Measurements from ENCODE around the gene TTLL10.
A peak's percentile ranks its signal among the peaks of the same experiment; 100 is the strongest.

TTLL10 gene

DNA sequence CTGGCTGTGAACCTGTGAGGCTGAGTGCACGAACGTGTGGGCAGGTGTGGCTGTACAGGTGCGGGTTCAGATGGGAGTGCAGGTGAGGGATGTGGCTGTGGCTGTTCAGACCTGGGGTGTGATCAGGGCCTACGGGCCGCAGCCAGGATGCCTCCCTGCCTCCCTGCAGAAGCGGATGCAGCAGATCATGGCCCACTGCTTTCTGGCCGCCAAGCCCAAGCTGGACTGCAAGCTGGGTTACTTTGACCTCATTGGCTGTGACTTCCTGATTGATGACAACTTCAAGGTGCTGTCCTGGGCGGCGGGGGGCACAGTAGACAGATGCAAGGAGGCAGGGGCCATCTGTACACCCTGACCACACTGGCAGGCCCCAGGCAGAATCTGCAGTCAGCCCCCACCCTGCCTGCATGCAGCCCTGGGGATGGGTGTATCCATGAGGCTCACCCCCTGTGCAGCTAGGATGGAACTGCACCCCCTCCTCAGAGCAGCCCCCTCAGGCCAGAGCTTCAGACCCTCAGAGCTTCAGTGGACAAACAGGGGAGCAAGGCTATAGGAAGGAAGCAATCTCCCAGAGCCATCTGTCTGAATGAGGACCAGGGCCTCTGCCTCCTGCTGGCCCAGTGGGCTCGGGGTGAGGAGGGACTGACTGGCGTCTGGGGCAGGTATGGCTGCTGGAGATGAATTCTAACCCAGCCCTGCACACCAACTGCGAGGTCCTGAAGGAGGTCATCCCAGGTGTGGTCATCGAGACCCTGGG lies 22.9 kb downstream of the TTLL10 start:
- DNase-seq, result no peak

DNA sequence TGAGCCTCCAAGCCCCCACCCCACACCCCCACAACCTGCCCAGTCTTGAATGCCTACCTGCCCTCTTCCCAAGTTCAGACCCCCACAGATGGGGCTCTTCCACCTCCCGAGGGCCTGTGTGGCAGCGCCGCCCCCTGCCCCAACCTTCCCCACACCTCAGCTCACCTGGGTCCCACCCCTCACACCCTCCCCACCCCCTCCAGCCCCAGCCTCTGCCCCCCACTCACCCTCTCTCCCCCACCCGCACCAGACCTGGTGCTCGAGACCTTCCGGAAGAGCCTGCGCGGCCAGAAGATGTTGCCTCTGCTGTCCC lies 23.5 kb downstream of the TTLL10 start:
- no peak for DNase-seq

DNA sequence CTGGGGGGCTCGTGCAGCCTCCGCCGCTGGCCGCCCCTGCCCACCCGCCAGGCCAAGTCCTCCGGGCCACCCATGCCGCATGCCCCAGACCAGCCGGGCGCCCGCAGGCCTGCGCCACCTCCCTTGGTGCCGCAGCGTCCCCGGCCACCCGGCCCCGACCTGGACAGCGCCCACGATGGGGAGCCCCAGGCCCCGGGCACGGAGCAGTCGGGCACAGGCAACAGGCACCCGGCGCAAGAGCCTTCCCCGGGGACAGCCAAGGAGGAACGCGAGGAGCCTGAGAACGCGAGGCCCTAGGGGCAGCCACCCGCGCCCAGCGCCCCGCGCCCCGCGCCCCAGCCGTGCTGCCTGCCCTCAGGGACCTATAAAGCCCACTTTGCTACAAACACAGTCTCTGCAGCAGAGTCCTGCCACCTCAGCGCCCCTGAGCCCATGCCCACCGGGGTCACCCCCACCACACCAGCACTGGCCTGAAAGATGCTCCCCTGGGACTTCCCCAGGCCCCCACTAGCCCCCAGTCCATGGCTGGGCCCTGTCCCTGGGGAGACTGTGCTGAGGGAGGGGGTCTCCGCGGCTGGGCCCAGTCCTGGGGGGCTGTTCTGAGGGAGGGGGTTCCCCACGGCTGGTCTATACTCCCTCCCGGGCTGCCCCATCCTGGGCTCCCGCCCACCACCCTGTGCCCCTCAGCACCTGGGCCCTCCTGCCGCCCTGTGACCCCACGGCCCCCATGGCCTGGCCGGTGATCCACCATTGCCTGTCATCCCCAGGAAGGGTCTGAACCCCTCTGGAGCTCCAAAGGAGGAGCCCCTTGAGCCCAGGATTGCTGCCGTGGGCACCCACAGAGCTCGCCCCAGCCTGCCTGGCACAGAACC lies 24.1 kb downstream of the TTLL10 start:
- DNase-seq, result no peak

DNA sequence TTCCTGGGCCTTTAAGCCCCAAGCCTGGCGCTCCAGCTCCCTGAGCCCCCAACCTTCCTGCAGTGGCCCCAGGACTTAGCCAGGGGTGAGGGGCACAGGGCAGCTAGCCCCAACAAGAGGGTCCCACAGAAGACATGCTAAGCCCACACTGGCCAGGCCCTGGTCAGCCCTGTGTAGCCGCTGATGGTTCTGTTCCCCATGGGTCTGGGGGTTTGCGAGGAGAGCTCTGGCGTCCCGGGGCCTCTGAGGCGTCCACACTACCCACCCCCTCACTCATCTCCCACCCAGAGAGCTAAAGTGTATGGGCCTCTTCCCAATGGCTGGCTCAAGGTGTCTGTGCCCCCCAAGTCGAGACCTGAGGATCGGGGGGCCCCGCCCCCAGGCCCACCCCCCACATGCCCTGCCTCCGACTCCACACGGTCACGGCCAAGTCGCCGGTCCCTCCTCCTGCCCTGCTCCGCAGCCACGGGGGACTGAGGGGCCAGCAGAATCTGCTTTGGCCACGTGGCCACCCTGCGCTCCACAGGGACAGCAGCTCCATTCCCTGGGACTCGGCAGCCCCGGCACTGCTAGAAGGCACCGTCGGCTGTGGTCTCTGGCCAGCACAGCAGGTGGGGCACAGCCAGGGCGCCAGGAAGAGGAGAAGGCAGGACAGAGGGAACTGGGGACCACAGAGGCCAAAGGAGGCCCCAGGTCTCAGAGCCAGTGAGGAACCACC lies 24.9 kb downstream of the TTLL10 start:
- no peak for DNase-seq

DNA sequence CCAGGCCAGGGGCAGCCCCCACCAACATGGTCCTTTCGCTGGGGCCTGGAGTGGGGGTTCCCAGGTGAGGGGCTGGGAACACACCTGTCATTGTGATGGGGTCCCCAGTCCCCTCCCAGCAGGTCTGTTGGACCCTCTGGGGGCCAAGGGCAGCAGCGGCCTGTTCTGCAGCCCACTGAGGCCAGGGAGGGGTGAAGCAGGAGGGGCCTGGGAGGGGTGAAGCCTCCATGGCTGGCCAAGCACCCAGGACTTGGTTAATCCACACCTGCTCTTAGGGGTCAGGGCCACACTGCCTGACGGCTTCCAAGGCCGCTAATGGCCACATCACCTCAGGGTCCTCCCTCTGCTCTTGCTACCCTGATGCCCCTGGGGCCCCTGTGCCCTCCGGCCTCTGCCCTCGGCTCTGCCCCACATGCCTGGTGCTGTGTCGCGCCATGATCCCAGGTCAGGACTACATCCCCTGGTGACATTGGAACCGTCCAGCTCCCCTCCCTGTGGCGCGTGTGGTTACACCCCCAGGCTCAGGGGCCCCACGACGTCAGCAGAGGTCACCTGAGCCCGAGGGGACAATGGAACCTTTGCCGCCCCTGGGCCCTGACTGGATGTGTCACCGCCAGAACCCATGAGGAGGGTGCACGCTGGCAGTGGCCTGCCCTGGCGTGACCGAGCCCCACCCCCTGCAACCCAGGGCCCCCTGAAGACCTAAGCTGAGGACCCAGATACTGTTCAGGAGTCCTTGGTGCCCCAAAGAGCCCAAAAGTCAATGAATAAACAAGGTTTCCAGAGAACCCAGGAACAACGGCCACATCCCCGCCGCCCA lies 25.7 kb downstream of the TTLL10 start:
- DNase-seq, result no peak

DNA sequence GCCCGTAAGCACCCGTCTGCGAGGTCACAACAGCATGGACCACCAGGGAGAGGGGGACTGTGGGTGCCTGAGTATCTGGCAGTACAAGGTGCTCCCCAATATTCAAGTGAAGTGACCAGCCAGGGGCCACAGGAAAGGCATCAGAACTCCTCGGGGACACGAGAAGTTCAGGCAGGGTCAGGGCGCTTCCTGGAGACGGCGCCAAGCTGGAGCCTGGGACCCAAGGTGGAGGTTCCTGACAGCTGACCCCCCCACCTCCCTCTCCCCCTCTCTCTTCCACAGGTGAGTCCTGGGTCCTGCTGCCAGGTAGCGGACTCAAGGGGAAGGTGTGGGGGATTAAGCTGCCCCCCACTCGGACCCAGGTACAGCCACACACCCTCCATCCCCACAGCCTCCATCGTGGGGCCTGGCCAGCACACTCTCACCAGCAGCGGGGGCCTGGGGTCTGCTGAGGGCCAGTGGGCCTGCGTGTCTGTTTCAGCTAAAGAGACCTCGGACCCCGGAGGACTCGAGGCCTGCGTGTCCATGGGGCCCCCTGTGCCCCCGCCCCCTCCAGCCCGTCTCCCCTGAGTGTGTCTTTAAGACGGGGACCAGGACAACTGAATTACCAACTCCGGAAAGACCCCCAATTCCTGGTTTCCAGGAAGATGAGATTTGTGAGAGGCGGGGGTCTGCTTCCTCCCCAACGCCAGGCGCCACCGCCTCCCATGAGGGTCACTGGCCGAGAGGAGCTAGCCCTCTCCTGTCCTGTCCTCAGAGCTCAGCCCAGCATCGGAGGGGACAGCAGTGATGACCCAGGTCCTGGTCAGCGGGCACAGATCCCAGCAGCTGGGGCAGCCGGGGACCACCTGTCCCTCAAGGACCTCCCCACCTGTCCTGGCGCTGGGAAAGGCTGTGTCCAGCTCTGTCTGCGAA lies 26.5 kb downstream of the TTLL10 start:
- DNase-seq, result no peak

DNA sequence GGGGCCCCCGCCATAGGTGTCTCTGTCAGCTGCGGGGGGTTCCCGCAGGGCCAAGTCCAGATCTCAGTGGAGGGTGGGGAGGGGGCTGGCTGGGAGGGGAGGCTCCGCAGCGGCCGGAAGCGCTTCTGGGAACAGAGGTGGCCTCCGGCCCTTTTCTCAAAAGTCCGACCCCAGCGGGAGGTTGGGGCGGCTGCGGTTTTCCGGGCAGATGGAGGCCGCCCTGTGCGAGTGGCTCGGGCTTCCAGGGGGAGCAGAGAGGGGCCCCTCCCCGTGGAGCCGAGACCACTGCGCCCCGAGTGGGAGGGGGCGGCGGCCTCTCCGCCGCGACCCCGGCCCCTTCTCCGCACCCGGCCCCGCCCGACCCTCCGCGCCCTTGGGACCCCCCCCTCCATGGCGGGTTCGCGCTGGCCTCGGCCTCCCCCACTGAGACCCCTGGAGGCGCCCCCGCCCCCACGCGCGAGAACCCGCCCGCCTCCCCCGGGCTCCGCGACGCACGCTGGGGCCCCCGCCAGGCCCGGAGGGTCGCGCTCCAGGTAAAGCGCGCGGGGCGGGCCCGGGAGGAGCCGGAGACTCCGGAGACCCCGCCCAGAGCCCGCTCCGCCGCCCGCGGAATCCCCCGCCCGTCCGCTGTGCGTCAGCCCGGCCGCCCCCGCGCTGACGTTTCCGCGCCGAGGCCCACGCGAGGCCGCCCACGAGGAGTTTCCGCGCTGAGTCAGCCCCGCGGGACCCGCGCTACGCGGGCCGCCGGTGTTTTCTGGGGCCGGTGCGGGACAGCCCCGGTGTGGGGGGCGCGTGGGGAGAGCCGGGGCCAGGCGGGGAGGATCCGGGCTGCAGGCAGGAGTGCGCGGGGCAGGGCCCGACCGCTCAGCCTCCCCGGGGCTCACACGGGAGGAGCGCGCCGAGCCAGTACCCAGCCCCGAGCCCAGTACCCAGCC lies 27.5 kb downstream of the TTLL10 start:
- peak; percentile 88 for DNase-seq

DNA sequence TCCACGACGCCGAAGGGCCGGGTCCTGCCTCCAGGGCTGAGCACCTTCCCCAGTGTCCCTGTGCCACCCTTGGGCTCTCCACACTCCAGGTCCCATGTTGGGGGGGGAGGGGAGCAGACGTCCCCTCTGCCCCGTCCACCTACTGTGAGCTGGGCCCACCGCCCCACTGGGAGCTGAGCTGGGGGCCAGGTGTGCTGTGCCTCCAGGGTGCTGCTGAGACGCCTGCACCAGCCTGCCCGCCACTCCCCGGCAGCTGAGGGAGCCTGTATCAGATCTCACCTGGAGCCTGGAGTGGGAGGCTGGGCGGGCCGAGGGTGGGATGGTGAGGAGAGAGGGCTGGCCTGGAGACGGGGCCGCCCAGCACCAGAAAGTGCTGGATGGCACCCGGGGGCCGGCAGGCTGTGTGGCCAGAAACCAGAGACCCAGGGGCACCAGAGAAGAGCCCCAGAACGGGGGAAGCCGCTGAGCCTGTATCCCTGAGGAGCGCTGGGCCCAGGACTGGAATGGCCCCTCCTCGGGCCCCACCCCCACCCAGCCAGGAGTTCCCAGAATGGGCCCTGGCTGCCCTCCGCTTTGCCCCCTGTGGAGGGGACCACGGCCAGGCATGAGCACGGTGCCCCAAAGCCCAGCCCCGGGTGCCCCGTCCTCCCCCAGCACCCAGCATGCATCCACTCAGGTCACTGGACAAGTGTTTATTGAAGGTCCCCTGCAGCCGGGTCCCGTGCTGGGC lies 29.3 kb downstream of the TTLL10 start:
- DNase-seq, result no peak

DNA sequence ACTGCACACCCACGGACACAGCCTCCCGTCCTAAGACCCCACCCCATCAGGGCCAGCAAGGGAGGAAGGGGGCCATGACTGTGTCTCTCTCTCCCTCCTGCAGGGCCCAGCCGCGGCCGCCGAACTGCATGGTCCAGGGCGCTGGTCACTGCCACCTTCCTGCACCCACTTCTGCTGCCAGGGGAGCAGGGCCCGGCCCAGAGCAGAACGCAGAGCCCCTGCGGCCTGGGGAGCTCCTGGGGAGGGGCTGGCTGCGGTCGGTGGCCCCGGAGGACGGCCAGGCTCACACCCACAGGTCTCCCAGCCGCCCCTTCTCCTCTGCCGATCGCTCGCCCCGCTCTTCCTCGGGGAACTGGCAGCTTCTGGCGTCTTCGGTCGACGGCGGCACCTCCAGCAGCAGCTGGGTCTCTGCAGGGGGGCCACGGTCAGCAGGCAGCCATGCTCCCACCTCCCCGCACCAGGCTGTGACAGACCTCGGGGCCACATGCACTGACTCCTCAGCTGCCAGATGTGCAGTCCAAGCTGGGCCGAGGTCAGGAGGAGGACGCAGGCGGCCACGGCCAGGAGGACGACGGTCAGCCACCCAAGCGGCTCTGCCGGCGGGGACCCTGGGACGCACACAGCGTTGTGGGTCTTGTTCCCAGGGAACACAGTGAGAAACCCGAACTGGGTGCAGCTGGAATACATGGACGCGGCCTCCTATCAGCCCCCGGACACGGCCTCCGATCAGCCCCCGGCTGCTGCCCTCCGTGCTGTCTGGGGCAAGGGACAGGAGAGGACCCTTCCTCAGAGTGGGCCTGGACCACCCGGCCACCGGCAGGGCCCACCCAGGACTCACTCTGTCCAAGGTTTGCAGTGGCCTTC lies 30.1 kb downstream of the TTLL10 start:
- DNase-seq, result no peak

DNA sequence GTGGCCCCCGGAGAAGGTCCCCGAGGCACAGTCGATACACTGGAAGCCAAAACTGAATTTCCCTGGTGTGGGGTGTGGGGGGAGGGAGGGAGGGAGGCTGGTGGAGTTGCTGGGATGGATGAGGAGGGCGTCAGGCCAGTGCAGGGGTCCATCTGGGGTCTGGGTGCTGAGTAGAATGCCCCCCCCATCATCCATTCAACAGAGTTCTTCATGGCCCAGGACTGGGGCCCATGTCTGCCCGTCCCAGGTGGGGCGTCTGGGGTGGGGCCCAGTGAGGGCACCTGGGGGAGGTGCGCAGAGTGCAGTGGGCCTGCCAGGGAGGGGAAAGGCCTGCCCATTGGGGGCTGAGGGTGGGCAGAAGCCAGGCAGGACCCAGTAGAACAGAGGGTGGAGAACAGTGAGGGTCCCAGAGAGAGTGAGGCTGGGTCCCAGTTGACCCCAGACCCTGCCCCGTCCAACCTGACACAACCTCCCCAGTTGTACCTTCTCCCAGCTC lies 30.8 kb downstream of the TTLL10 start:
- DNase-seq, result no peak

DNA sequence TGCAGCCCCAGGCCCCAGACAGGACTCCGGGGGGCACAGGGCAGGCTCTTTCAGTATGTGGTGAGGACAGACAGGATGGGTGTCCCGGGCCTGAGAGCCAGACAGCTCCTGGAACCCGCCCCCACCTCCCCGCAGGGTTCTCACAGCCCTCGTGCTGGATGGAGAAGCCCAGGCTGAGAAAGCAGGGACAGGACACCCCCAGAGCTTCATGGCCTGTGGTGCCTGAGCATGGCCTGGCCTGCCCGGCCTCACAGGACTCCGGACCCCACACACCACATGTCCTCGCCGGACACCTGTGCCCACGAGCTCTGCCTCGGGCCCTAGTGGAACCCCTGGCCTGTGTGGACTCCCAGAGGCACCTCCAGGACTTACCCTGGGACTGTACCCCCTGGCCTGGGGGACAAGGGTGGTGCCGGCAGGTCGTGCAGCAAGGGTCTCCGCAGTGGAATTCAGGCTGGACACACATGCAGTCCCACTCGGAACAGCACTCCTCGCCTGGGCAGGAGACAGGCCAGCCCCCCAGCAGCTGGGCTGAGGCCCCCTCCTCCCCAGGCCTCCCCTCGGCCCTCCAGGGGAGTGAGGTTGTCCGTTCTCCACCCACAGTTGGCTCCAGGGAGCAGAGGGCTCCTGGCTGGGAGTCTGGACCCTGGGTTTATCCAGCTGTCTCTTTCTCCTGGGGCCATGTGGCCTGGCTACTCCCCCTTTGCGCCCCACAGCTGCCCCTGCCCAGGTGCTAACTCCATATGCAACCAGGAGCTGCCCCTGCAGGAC lies 31.5 kb downstream of the TTLL10 start:
- DNase-seq, result no peak

DNA sequence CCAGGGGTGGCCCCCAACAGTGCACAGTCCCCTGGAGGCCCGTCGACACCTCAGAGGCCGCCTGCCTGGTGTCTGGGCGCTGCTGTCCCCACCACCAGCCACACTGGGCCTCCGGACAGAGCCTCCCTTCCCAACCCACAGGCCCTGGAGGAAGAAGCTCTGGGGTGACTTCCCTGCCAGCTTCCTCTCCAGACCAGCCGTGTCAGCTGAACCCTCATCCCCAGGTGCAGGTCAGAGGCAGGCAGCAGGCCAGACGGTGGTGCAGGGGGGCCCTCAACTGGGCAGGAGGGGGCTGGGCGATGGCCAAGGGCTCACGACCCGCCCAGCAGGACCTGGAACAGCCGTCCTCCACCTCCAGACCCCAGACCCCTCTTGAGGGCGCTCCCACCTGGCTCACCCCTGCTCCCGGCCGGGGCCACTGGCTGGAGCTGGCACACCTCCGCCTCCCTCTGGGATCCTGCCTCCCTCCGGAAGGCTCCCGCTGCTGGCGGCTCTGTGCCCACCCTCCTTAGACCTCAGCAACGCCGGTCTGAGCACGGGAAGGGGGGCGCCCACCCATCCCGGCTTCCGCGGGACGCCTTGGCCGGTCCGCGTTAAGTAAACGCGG lies 32.2 kb downstream of the TTLL10 start:
- no peak for DNase-seq

DNA sequence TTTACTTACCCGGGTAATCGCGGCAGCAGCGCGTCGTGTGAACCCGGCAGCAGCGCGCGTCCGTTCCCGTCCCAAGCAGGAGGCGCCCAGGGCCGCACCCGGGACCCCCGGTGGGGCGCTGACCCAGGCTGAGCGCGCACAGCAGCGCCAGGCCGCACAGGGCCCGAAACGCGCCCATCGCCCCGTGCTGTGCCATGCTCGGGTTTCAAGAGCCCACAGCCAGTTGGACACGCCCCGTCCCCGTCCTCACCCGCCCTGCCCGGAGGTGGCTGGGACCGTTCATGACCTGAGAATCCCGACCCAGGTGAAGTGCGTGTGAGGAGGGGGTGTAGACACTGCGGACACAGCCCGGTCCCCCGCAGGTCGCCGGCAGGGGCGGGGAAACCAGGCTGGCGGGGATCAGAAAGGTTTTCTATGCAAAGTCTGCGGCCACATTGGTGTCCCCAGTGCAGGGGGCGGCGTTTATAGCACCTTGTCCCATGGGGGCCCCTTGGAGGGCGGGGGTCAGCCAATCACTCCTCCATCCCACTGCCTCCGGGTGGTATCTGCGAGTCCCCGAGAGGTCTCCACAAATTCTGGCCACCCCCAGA lies 32.8 kb downstream of the TTLL10 start, which contains the start of gene TNFRSF18:
TNFRSF18 (minus strand) TSS at position 217 of the 590 bp plus-strand sequence; CDS start at position 196, 21 bp downstream.
- DNase-seq, result peak; percentile 59

DNA sequence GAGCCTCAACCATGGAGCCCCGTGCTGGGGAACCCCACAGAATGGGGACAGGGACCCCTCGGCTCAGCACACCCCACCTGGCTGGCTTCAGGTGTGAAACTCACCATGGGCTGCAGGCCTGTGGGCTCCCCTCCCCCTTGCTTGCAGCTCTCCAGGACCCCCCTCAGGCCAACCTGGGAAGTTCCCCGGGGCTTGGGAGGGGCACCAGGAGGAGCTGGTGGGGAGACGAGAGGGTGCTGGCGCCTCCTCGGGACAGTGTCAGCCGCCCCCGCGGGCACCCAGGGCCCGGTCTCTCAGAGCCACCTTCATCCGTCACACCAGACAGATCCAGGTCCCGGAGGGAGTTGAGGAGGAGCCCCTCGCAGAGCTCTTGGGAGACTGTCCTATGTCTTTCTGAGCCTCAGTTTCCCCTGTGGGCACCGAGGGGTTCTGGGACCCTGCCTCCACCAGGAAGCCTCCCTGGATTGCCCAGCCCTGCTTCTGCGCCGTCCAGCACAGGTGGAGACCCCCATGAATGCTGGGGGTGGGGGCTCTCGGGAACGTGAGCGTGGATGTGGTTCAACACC lies 33.4 kb downstream of the TTLL10 start:
- no peak for DNase-seq

DNA sequence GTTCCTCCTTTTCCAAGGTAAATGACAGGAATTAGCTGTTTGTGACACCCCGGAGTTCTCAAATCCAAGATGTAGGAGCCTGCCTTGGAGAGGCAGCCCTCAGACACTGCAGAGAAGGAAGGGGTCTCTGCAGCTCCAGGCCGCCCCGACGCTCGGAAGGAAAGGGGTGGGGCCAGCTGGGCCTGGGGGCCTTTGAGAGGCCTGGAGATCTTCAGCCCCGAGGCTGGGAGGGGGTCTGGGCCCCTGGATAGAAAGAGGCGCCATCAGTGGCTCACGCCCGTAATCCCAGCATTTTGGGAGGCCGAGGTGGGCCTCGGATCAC lies 33.9 kb downstream of the TTLL10 start:
- no peak for DNase-seq

DNA sequence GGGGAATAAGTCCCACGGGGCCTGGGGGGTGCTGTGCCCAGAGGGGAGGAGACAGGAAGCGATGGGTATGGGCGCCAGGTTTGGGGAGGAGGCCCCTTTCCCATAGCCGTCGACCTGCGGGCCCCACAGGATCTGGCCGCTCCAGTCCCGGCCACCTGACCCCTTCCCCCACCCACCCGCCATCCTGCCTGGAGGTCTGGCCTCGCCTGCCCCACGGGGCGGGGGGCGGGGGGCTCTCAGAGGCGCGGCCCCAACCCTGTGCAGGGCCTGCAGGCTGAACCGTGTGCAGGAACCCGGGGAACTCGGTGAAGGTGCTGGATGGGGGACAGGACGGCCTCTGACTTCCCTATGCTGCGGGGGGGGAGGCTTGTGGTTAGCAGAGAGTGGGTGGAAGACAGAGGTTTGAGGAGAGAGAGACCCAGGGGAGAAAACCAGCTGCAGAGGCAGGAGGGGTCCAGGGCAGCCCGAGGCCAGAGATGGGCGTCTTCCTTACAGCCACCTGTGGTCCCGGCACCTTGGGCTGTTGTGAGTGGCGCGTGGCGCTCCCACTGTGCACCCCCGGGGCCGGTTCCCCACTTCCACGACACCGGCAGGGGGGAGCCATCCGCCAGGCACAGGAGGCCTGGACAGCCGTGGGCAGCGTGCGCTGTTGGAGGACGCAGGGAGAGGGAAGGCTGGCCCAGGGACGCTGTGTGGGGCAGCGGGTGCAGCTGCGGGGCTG lies 35.2 kb downstream of the TTLL10 start:
- peak; percentile 52 for DNase-seq
